Measurements from ENCODE around the gene SAMD4B. TPM values are rescaled to one million over a fixed set of nuclear protein-coding genes. Genes with fewer than 3 reads are reported as not detected.

SAMD4B gene
- total RNA-seq, 1 donor from 2014 or later, result 60.7 TPM

GRCh38 chr19:39426170-39426569 lies 83.9 kb downstream of the SAMD4B start:
- no peak for TF ChIP-seq CTCF (IDR thresholded peaks at IDR 0.05)
- Mint-ChIP-seq H3K36me3 (ENCODE audit: low read depth) (peaks cover 38% of the 10 kb centered on the region), H3K27me3 (no peaks in the 10 kb centered on the region), H3K27ac (no peak overlapping the region), H3K4me1 (peaks cover 10% of the 10 kb centered on the region), H3K4me3 (no peak overlapping the region), H3K9me3 (no peaks in the 10 kb centered on the region)
- intact Hi-C loops (cut with micrococcal nuclease), result no loop called here
- DNase-seq (no peak), ATAC-seq (ENCODE audit: low read depth) (no peak)
- ChIA-PET POLR2A (interaction anchor here (3.2 to 11.0 kb wide), 2 partner anchors 8 to 9 kb away, joined by 31 to 285 read pairs; partner anchors contain the start of genes PLEKHG2 and RPS16), CTCF (interaction anchor here (0.7 kb wide), 1 partner anchor 15 kb away, joined by 3 read pairs; no protein-coding TSS in a partner anchor)

DNA sequence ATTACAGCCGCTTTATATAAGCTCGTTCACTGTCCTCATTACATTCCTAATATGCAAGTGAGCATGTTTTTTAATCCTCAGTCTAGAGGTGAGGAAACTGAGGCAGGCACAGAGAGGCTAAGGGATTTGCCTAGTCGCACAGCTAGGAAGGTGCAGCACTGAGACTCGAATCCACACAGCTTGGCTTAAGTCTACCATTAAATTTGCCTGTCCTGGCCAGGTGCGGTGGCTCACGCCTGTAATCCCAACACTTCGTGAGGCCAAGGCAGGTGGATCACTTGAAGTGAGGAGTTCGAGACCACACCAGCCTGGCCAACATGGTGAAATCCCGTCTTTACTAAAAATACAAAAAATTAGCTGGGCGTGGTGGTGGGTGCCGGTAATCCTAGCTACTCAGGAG lies 85.5 kb downstream of the SAMD4B start:
- H3K36me3 Mint-ChIP-seq (ENCODE audit: low read depth), result peaks cover 35% of the 10 kb centered on the region
- ATAC-seq (ENCODE audit: low read depth) (no peak), DNase-seq (no peak)
- ChIA-PET CTCF (interaction anchor here (0.7 to 1.1 kb wide), 3 partner anchors 30 to 73 kb away, joined by 3 to 5 read pairs (median 3); no protein-coding TSS in a partner anchor), POLR2A (interaction anchor here (0.7 to 11.0 kb wide), 5 partner anchors 8 to 1333 kb away, joined by 3 to 285 read pairs (median 4); partner anchors contain the start of genes MED29, PAF1, PLEKHG2 and RPS16)
- H3K27me3 Mint-ChIP-seq, result no peaks in the 10 kb centered on the region
- H3K4me1 Mint-ChIP-seq, result peaks cover 13% of the 10 kb centered on the region
- intact Hi-C loops (cut with micrococcal nuclease), result no loop called here
- H3K4me3 Mint-ChIP-seq, result no peak overlapping the region
- no peak overlapping the region for H3K27ac Mint-ChIP-seq
- H3K9me3 Mint-ChIP-seq, result no peaks in the 10 kb centered on the region
- no peak for TF ChIP-seq CTCF (IDR thresholded peaks at IDR 0.05)

DNA sequence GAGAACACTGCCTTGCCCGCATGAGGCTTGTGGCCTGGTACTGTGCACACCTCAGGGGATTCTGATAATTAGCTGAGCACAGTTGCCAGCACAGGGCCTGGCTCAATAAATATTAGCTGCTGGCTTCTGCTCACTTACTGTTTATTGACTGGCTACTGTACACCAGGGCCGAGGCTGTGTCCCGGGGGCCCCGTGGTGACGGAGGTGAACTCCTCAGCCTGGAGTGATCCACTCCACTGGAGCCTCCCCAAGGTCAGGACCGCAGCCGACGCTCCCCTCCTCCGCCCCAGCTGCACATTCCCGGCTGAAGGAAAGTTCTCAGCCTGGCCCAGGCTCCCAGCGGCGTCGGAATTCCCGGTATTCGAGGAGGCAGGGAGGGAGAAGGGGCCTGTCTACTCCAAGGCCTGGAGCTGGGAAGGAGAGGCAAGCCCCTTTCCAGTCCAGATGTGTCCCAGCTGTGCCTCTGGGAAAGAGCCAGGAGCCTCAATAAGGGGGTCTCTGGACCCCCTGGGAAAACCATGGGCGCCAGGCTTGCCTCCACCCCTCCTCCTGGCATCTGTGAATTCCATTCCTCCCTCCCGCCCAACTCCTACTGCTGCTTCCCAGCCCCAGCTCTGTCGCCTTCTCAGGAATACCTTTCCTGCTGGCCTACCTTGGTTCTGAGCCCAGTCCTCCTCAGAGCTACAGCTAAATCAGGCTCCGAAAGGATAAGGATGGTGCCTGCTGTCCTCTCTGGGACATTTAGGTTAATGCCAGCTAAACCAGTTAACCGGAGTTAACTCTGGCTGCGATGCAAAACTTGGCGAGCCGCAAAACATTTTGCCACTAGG lies 86.3 kb downstream of the SAMD4B start:
- intact Hi-C loops (cut with micrococcal nuclease), result no loop called here
- peaks cover 37% of the 10 kb centered on the region for H3K36me3 Mint-ChIP-seq (ENCODE audit: low read depth)
- no peaks in the 10 kb centered on the region for H3K9me3 Mint-ChIP-seq
- DNase-seq (no peak), ATAC-seq (ENCODE audit: low read depth) (no peak)
- no peaks in the 10 kb centered on the region for H3K27me3 Mint-ChIP-seq
- ChIA-PET CTCF (interaction anchor here (0.8 to 1.0 kb wide), 2 partner anchors 32 to 104 kb away, joined by 4 to 5 read pairs; partner anchors contain the start of gene EID2B), POLR2A (interaction anchor here (1.3 to 11.0 kb wide), 4 partner anchors 7 to 38 kb away, joined by 3 to 285 read pairs (median 17); partner anchors contain the start of genes MED29, PAF1, PLEKHG2 and RPS16)
- no peak for TF ChIP-seq CTCF (IDR thresholded peaks at IDR 0.05)
- no peak overlapping the region for H3K4me3 Mint-ChIP-seq
- H3K4me1 Mint-ChIP-seq, result peaks cover 21% of the 10 kb centered on the region
- no peak overlapping the region for H3K27ac Mint-ChIP-seq

- ATAC-seq (ENCODE audit: low read depth) (peak; percentile 67), DNase-seq (peak; percentile 37)
- H3K9me3 Mint-ChIP-seq, result no peaks in the 10 kb centered on the region
- intact Hi-C loops (cut with micrococcal nuclease), result loop anchor here (1.0 kb wide), 1 partner anchor 19 kb away; the partner anchor contains the start of gene PLEKHG2
- peak overlapping the region; percentile 88 for H3K27ac Mint-ChIP-seq
- ChIA-PET POLR2A (interaction anchor here (0.6 to 11.0 kb wide), 9 partner anchors 13 to 1933 kb away, joined by 3 to 285 read pairs (median 6); partner anchors contain the start of genes DLL3, MED29, PAF1 and PLEKHG2), CTCF (no interaction called here)
- H3K4me3 Mint-ChIP-seq, result peak overlapping the region; percentile 46
- no peaks in the 10 kb centered on the region for H3K27me3 Mint-ChIP-seq
- no peak for TF ChIP-seq CTCF (IDR thresholded peaks at IDR 0.05)
- H3K36me3 Mint-ChIP-seq (ENCODE audit: low read depth), result peaks cover 46% of the 10 kb centered on the region
- H3K4me1 Mint-ChIP-seq, result peaks cover 43% of the 10 kb centered on the region
Measured at GRCh38 chr19:39430675-39431593, 88.7 kb downstream of the SAMD4B start.

All from activated B cell treated with CpG ODN at 0.5 μM for 24 hours (primary cell).